Stimulated activated CD8-positive, alpha-beta memory T cell treated with anti-CD3 and anti-CD28 coated beads, Interleukin-15, amount 100 ng/mL, for 1 hour (primary cell): Measurements from ENCODE around the gene NREP.

Experiments used
- DNase-seq: peaks from one replicate; pipeline ENCODE4 v3.0.0-alpha.2; 2020; ENCODE audit warnings: low read depth

NREP gene, protein sequence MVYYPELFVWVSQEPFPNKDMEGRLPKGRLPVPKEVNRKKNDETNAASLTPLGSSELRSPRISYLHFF

DNA sequence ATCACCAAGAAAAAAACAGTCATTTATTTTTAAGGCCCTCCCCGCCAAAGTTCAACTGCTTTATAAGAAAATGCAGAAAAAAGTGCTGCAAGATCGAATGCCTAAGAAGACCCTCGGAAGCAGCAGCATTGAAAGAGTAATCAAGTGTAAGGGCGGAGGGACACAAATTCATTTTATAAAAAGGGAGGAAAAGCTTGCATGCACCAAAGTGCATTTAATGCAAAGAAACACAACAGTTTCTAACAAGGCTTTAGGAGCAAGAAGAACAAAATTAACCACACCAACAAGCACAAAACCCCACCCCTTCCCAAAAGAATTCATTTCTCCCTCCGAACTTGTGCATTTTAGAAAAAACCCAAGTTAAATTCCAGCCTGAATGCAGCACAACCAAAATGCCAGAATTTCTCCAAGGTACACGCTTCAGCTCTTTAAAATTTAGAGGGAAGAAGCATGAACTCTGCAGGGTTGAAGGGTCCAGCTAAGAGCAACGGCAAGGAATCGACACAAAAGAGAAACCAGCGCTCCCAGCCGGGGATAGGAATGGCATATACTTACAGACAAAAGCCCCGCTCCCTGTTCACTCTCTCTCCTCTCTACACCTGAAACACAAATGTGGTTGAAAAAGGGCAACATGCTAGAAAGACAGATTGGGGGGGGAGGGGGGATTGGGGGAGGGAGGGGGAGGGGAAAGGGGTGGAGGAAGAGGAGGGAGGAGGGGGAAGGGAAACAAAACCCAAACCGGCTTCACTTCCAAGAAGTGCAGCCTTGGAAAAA is at the start of gene NREP:
Gene NREP (minus strand): TSS at position 614 of the 774 bp plus-strand sequence. CDS start 1,422 bp downstream, outside the sequence.
- DNase-seq: no peak

DNA sequence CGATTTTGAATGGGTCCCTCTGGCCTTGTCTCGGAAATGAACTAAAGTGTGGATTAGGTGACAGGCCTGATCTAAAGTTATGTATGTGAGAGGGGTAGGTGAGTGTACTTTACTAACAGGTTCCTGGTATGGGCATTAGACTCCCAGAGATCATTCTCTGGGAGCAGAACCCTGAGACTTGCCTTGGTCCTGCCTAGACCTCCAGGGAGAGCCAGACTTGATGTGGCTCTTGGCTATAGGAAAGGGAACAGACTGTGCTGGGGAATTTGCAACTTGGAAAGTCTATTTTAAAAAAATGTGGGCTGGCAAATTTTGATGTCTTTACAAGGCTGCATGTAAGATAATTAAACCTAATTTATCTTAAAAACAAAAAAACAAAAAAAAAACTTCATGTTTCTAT is 49.8 kb upstream of the NREP start:
- DNase-seq: no peak

DNA sequence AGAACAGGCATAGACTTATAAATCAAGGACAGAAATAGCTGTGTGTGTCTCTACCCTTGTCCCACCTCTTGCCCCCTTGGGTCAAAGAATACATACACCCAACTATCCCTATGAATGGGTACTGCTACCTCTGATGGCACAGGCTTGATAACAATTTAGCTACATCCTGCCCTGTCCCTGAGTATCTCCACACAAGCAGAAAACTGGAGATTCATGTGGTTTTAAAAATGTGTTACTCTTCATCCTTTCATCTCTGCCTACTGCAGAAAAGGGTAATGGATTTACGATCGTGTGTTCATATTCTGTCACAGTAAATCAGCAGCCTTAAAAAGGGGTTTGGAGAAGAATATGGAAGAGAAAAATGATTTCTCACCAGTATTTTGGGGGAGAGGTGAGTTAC is 49.2 kb upstream of the NREP start:
- DNase-seq: no peak

DNA sequence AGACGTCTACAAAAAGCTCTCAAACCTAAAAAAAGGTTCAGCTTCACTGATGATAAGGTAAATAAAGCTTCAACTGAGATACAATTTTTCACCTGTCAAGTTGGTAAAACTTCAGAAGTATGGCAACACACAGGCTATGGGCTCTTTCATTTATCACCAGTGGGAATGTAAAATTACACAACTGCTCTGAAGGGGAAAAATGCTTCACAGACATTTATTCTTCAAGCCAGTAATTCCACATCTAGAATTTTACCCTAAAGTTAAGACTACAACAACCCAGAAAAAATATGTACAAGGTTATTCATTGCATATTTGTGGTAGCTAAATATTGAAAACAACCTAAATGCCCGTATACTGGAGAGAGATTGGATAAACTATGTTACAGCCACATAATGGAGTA is 48.1 kb upstream of the NREP start:
- no peak for DNase-seq

DNA sequence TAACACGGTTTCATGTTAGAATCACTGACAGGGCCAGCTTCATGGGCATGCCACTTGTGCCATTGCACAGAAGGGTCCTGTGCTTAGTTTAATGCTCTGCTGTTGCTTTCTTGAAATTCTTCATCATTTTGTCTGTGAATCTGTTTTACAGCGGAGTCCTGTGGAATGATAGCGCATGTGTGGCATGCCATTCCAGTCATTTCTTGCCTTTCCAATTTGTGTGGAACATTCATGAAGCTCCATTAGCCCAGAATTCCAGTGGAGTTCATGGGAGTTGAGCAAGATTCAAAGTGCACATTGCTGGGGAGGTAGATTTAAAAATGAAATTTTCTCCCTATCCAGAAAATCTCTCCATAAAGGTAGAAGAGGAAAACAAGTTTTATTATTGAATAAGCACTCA is 43.4 kb upstream of the NREP start:
- DNase-seq: no peak

DNA sequence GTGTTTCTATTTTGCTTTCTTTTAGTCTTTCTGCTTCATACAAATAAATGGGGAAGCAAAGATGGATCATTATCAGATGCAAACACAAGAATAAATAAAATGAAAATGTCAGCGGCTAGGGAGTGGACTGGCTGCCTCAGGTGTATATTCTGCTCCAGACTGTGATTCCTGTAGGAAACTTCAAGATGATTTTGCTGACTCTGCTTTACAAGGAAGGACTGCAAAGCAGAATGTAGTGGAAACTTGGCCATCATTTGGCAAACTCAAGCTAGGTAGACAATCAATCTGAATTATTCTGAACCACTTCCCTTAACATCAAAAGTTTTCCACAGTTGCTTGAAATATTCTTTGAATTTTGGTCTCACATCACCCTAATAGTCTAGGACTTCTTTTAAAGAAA is 38.1 kb upstream of the NREP start:
- DNase-seq: no peak

DNA sequence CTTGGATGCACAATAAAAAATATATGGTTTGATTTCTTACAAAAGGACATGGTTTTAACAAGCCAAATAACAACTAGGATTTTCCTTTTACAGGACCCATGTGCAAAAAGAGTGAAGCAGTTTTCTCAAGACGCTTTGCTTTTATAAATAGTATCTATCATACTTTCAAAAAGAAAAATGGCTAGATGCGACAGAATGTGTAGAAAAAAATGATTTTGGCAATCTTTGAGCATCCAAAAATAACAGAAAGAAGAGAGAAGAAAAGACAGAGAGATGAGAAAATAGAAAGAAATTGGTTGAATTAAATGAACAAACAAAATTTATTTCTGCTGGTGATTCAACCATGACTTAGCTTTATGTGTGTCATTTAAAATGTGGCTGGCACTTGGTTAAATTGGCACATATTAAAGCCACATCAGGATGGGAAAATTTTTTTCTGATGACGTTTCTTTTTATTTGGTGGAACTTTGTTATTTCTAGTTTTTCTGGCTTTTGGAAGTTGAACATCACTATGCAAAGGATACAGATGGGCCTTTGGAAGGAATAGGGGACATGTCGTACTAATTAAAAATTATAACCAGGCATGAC is 35.6 kb upstream of the NREP start:
- DNase-seq: no peak

DNA sequence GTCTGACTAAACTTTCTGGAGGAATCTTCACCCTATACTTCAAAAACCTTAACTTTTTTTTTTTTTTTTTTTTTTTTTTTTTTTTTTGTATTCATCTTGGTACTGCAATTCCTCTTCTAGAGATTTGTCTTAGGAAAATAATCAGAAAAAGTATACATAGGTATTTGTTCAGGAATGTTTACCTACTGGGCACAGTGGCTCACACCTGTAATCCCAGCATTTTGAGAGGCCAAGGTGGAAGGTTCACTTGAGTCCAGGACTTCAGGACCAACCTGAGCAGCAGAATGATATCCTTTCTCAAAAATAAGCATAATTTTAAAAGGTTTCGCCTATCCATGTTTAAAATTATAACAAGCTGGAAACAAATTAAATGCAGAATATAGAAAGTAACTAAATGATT is 33.3 kb upstream of the NREP start:
- DNase-seq: no peak

DNA sequence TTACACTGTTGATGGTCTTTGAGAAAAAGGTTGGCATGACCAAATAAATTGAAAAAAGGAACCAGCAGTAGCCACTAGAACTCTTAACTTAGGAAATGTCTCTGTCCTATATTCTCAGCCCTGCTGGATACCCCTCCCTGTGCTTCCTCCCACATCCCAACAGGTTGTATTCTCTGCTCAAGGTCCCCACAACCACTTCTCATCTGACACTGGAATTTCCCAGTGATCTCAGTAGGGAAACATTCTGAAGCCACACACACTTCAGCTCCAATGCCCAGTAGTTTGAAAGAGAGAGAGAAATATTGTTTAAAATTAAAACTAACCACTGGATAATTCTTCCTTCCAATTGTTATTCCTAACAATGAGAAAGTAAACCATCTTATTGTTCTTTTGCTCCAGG is 30.0 kb upstream of the NREP start:
- no peak for DNase-seq

DNA sequence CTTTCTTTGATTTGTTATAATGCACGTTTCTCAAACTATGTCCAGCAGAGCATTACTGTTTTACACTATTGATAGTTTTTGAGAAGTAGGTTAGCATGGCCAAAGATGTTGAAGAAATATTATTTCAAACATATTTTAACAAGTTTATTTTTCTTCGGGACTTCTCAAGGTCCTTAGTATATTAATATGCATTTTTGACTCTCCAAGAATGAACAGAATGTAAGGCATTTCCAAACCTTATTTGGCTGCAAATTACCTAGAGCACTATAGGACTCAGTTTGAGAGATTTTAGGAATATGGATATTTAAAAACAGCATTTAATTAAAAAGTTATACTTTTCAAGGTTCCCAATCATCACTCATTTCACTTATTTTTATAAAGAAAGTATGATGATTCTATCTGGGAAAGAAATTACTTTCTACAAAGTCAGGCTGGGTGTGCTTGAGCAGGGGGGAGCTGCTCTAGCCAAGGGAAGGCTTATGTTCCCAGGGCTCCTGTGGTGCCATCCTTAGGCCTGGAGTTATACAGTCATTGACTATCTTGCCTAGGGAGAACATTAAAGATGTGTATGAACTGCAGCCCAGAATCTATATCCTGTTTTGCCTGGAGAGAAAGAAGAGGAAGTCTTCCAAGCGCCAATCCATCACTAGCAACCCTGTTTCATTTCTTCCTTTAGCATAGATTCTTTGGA is 27.6 kb upstream of the NREP start:
- DNase-seq: no peak

DNA sequence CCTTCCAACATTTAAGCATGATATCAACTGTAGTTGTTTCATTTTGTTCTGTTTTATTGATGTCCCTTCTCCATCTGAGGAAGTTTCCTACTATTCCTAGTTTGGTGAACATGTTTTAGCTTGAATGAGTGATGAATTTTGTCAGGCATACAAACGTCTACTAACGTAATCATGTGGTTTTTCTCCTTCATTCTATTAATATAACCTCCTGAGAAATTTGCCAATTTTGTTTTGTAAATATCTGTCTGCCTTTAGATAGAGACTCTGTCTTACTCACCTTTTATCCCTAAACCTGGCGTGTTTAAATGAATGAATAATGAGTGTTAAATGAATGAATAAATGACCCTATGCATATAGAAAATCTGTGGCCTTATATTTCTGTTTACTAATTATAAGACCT is 26.5 kb upstream of the NREP start:
- no peak for DNase-seq

DNA sequence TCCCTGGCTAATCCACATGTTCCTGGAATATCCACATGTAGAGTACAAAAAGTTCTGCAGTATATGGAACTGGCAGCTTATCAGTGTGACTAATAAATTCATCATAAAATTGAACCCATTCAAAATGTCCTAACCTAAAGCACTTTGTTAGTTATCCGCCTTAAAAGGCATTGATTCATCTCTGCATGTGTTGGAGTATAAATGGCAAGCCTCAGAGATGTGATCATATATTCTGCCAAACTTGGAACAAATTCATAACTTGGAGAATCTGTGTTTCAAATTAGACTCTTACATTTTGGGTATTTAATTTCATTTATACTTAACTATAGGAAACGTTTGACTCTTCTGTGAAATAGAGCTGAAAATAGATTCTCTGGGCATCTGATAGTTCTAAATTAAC is 25.2 kb upstream of the NREP start:
- no peak for DNase-seq

DNA sequence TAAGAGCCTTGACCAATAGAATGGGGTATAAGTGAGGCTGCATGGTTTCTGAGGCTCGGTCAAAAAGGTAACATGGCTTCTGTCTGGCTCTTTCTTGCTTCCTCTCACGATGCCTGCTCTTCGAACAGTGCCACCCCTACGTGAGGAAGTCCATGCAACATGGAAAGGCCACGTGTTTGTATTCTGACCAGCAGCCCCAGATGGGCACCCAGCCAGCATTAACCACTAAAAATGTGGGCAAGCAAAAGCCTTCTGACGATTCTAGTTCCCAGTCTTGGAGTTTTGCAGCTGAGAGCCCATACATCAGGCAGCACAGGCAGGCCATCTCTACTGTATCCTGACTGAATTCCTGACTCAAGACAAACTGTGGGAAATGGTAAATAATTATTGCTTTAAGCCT is 24.2 kb upstream of the NREP start:
- no peak for DNase-seq

DNA sequence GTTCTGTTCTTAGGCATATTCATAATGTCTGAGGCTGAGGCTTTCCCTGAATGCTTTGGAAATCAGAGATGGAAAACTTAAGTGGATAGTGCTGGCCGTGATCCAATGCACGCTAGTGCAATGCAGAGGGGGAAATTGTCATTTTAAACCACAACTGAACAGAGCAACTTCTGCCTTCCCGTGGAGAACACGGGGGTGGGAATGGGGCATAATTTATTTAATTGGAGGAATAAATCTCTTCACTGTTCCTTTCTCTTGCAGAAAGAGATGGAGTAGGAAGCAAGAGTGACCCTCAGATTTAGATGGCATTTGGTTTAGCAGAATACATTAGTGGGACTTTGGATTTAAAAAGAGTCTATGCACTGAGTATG is 22.9 kb upstream of the NREP start:
- DNase-seq: no peak

DNA sequence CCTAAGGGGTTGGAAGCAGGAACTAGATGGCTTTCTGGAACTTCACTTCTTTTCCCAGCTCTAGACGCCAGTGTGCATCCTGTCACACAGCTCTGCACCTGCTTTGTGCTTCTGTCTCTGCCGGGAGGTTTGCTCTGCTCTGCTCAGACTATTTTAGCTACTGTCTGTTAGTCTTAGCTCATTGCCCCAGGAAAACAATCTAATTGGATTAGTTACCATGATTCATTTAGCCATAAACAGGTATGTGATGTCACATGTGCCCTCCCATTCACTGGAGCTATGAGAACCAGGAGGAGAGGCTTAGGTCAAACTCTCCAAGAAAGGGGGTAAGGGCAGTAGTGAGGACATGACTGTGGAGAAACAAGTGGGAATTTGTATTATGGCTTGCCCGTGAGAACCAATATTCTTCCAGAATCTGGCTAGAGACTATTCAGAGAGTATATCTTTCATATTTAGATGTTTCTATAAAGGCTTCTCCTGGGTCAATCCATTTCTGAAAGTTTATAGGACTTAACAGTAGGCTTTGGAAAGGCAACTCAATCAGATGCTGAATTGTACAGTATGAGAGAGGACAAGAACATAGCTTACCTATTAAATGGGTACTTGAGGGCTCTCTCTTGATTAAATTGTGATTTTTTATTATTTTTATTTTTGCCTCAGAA is 22.4 kb upstream of the NREP start:
- DNase-seq: no peak

DNA sequence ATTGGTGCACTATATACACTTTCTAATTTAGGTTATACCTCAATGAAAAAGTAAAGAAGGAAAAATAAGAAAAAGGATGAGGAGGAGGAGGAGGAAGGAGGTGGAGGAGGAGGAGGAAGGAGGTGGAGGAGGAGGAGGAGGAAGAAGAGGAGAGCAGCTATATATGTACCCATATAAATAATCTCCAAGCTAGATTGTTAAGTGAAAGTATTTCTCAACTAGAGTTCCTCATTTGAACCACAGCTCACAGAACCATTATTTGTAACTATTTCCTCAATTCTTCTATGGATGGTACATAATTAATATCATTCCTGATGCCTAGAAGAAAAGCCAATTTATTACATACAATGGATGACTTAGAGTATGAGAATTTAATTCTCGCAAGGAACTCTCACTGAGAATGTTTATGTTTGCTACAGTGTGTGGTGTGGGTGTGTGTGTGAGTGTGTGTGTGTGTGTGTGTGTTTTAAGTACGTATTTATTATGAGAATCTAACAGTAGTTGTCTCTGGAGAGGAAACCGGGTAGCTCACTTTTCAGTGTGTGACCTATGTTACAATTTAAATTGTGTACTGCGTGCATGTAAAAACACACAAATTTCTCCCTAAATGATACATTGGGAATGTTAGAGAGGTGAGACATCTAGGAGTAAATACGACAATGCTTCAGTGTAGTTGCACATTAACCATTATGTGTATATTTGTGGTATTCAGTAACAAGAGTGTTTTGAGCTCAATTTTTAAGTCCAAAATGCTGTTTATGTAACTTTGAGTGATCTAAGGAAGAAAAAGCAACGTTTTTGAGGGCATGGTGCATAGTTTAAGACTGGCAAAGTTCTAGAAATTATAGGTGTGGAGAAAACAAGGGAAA is 20.2 kb upstream of the NREP start:
- no peak for DNase-seq

DNA sequence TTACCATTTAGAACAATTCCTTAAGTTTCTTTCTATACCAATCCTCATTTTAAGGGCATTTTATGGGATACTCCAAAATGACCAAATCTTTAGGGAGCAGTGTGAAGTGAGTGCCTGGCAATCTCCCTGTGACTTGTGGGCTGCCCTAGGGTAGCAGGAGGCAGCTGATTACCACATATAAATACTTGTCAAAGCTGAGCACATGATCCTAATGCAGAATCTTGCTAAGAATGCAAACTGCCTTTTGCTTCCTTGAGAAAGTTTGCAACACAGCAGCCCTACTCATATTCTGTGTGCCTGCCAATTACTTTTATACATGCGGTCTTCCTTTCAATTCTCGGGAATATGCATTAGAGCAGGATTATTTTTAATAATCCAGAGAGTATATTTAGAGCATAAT is 18.2 kb upstream of the NREP start:
- no peak for DNase-seq

DNA sequence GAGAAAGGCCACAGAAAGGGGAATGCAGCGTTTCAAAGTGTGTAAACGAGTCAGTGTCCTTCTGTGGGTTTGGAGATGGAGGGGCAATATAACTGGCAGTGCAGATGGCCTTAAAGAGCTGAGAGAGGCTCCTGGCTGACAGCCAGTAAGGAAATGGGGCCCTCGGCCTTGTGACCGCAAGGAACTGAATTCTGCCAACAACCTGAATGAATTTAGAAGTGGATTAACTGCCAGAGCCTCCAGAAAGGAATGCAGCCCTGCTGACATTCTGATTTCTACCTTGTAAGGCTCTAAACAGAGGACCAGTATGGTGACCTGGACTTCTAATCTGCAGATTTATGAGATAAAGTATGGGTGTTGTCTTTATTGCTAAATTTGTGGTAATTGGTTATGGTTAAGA is 17.5 kb upstream of the NREP start:
- DNase-seq: no peak

DNA sequence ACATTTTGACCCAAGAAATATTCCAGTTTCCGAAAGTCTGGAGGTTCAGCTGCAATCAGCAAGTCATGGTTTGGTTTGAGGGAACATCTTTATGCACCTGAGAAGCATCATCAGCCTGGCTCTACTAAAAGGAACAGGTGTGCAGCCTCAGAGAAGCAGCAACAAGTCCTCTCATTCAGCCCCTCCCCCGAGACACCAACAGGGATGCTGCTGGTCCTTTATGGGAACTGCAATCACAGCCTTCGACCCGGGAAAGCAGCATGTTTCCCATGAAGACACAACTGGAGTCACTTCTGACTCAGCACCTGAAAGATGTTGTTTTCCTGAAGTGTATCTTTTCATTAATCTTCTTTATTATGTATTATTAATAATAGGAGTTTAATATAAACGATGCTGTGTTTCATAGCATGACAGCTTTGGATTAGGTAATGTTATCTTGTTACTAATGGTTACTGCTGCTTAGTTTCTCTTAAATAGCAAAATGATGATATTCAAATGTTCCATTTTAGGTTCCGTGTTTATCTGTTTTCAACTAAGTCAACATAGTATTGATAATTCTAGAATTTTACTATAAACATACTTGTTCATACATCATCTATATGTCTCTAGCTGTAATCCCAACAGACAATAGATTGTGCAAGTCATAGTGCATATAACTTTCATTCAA is 15.6 kb upstream of the NREP start:
- no peak for DNase-seq

DNA sequence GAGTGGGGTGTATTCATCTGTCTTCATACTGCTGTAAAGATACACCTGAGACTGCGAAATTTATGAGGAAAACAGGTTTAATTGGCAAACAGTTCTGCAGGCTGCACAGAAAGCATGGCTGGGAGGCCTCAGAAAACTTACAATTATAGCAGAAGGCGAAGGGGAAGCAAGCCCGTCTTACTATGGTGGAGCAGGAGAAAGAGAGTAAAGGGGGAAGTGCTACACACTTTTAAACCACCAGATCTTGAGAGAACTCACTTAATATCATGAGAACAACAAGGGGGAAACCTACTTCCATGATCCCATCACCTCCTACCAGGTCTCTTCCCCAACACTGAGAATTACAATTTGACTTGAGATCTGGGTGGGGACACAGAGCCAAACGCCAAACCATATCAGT is 12.5 kb upstream of the NREP start:
- DNase-seq: no peak
